K562 (cell line): ENCODE measurements around the gene RPTOR. TPM values are rescaled to one million over a fixed set of nuclear protein-coding genes. Genes with fewer than 3 reads are reported as not detected.

Source experiments
- ATAC-seq: fragments of 200-7000 bp; cut with Tn5 transposase; 3 replicates; pipeline ENCODE4 v1.9.1; 2020; ENCODE audit warnings: moderate library complexity
- BruUV-seq: library from RNA; stranded (reverse); fragments of 400-500 nt; replicated peaks from 2 replicates; lab custom pipeline; 2021; lab: Mats Ljungman, UMichigan
- CTCF ChIA-PET: fragments of 300-600 bp; formaldehyde crosslinking; extraction: SDS; loops from one replicate; lab custom pipeline; 2021; ENCODE audit warnings: low intra/inter-chr PET ratio; lab: Yijun Ruan, JAX
- POLR2A ChIA-PET: fragments of 300-600, 350-650 bp; sonication (Branson Sonifier 250); formaldehyde crosslinking; extraction: SDS; loops from one replicate; lab custom pipeline; 2021; ENCODE audit warnings: antibody characterized with exemption, inconsistent platforms; lab: Yijun Ruan, JAX
- DNase-seq, 4 experiments: peaks; one replicate each; pipeline versions ENCODE4 v3.0.0 to v3.0.0-alpha.2; 2011 to 2018; ENCODE audit warnings: low spot score in 3 of 4, mixed read lengths in 3 of 4; ENCODE audit errors: extremely low read depth in 1 of 4
- FAIRE-seq: peaks from 2 replicates; lab custom pipeline; 2011; peaks lifted over from hg19 to GRCh38; lab: Jason Lieb, UNC
- H2AFZ ChIP-seq: 2 replicates; pipeline ENCODE4 v1.6.0; 2011; ENCODE audit warnings: low read depth, low read length, control low read depth, inconsistent platforms
- H3K27ac ChIP-seq: fragments of 200-600 bp; 3 replicates; pipeline ENCODE4 v1.8.0; 2011; ENCODE audit warnings: low read depth, mild to moderate bottlenecking, control low read depth, inconsistent platforms, low read length, moderate library complexity, mixed read lengths; ENCODE audit errors: extremely low read depth
- H3K27me3 ChIP-seq, 2 experiments: fragments of 300-600 bp in 1 of 2; 2 replicates in 1 of 2; 3 replicates in 1 of 2; pipeline versions ENCODE4 v1.6.0 to v1.8.0; 2011; ENCODE audit warnings: inconsistent platforms in 2 of 2, low read length in 2 of 2, mild to moderate bottlenecking in 1 of 2, mixed read lengths in 1 of 2, moderate library complexity in 1 of 2; ENCODE audit not compliant: control insufficient read depth in 2 of 2, insufficient read depth in 2 of 2
- H3K36me3 ChIP-seq: fragments of 300-600 bp; 3 replicates; pipeline ENCODE4 v1.8.0; 2011; ENCODE audit warnings: mild to moderate bottlenecking, low read length, inconsistent platforms; ENCODE audit not compliant: control insufficient read depth, insufficient read depth
- H3K4me1 ChIP-seq, 2 experiments: fragments of 200-600 bp in 1 of 2; replicated peaks in 1 of 2; 2 replicates in 1 of 2; 3 replicates in 1 of 2; pipeline versions ENCODE4 v1.5.1 to v1.8.0; 2011; ENCODE audit warnings: inconsistent platforms in 2 of 2, low read length in 2 of 2, mild to moderate bottlenecking in 1 of 2, mixed read lengths in 1 of 2, moderate library complexity in 1 of 2; ENCODE audit not compliant: control insufficient read depth in 2 of 2, insufficient read depth in 2 of 2
- H3K4me2 ChIP-seq: 2 replicates; pipeline ENCODE4 v1.6.1; 2011; ENCODE audit warnings: low read length, control low read depth, inconsistent platforms, mixed read lengths; ENCODE audit not compliant: insufficient read depth
- H3K4me3 ChIP-seq: fragments of 200-600 bp; sonication (generic), shearing (Covaris generic); 2 replicates; pipeline ENCODE4 v1.5.1; 2016; ENCODE audit warnings: control low read depth, inconsistent platforms
- H3K79me2 ChIP-seq: fragments of 200-600 bp; 3 replicates; pipeline ENCODE4 v1.8.0; 2011; ENCODE audit warnings: low read length, inconsistent platforms; ENCODE audit not compliant: control insufficient read depth, insufficient read depth
- H3K9ac ChIP-seq, 2 experiments: 2 replicates each; pipeline versions ENCODE4 v1.6.0 to v1.6.1; 2011; ENCODE audit warnings: low read depth in 2 of 2, low read length in 2 of 2, control low read depth in 1 of 2, inconsistent platforms in 1 of 2, mild to moderate bottlenecking in 1 of 2, mixed read lengths in 1 of 2; ENCODE audit not compliant: insufficient read depth in 1 of 2
- H3K9me1 ChIP-seq: one replicate; pipeline ENCODE4 v1.6.0; 2011; ENCODE audit warnings: inconsistent platforms, mild to moderate bottlenecking, low read length, moderate library complexity; ENCODE audit not compliant: control insufficient read depth, insufficient read depth
- H3K9me3 ChIP-seq: replicated peaks from 2 replicates; pipeline ENCODE4 v1.5.1; 2011; ENCODE audit warnings: low read depth, low read length, inconsistent platforms; ENCODE audit not compliant: control insufficient read depth, insufficient read depth
- H4K20me1 ChIP-seq: replicated peaks from 2 replicates; pipeline ENCODE4 v1.6.1; 2011; ENCODE audit warnings: low read length, inconsistent platforms, mixed read lengths; ENCODE audit not compliant: control insufficient read depth, insufficient read depth
- ARHGAP35 ChIP-seq: fragments of 450-650 bp; IDR thresholded peaks from 2 replicates; pipeline ENCODE4 v1.6.1; 2018; ENCODE audit not compliant: partially characterized antibody
- CHD2 ChIP-seq: IDR thresholded peaks from 2 replicates; pipeline ENCODE4 v1.6.1; 2011; ENCODE audit warnings: low read depth, low read length
- ELF2 ChIP-seq: fragments of 250-450 bp; sonication (Bioruptor Pico); IDR thresholded peaks from 2 replicates; pipeline ENCODE4 v1.5.0; 2021; ENCODE audit warnings: mild to moderate bottlenecking
- LCOR ChIP-seq: sonication (generic); formaldehyde crosslinking; IDR thresholded peaks from 2 replicates; pipeline ENCODE4 v1.8.0; 2022; ENCODE audit warnings: mild to moderate bottlenecking, missing genetic modification reagents
- MYC ChIP-seq, 2 experiments: fragments of 250-450 bp in 1 of 2; sonication (Bioruptor Pico) in 1 of 2; IDR thresholded peaks; 2 replicates each; pipeline versions ENCODE4 v1.5.1 to v1.6.1; 2012 to 2021; ENCODE audit warnings: low read depth in 2 of 2, borderline replicate concordance in 1 of 2, improper control_type of control experiment in 1 of 2, low read length in 1 of 2, mild to moderate bottlenecking in 1 of 2, moderate library complexity in 1 of 2
- NONO ChIP-seq, 2 experiments: fragments of 200-400 bp in 1 of 2; fragments of 450-650 bp in 1 of 2; formaldehyde crosslinking in 1 of 2; IDR thresholded peaks; 2 replicates each; pipeline ENCODE4 v1.6.1; 2017; ENCODE audit warnings: low read depth in 2 of 2, mild to moderate bottlenecking in 2 of 2, moderate library complexity in 2 of 2, low read length in 1 of 2
- RBBP5 ChIP-seq: fragments of 200-600 bp; sonication (generic); IDR thresholded peaks from 2 replicates; pipeline ENCODE4 v1.6.1; 2012; ENCODE audit warnings: borderline replicate concordance, mild to moderate bottlenecking, low read length, control low read depth, inconsistent platforms; ENCODE audit not compliant: insufficient read depth, poor library complexity, severe bottlenecking
- RFX7 ChIP-seq: fragments of 250-450 bp; sonication (Bioruptor Pico); IDR thresholded peaks from 2 replicates; pipeline ENCODE4 v1.5.1; 2021; ENCODE audit warnings: mild to moderate bottlenecking
- WGBS: fragments of 100-300 bp; shearing (Covaris generic); methylation state at CpG from one replicate; pipeline ENCODE4 v1.1.6; 2016; ENCODE audit warnings: low coverage, mixed read lengths; ENCODE audit not compliant: insufficient coverage; ENCODE audit errors: missing lambda C conversion rate; 5-methylcytosine and 5-hydroxymethylcytosine counted together
- in situ Hi-C: fragments of 300-500 bp; cut with MboI; formaldehyde crosslinking; loops from 4 replicates; pipeline ENCODE4 v1.15.0; 2018; ENCODE audit warnings: inconsistent platforms, mixed read lengths
- intact Hi-C: fragments of 100-400 bp; cut with micrococcal nuclease; formaldehyde crosslinking; loops from 2 replicates; pipeline ENCODE4 v1.14.2; 2022
- polyA plus RNA-seq, 8 experiments: library from polyadenylated mRNA; depleted of rRNA in 4 of 8; stranded (reverse) in 5 of 8; unstranded in 3 of 8; fragments of >200 nt; fragmentation: Nextera tagmentation in 2 of 8; fragmentation: Illumina TruSeq in 1 of 8; extraction: Ambion mirVana in 2 of 8; extraction: Trizol in 1 of 8; gene quantifications; 2 replicates each; pipeline versions ENCODE4 v1.2.1 to v1.2.3, GENCODE V29; 2011 to 2014; ENCODE audit warnings: inconsistent platforms in 1 of 8, missing spikeins in 1 of 8
- total RNA-seq, 7 experiments: library from RNA; depleted of rRNA in 6 of 7; stranded (reverse); fragments of >200 nt in 6 of 7; fragmentation: Illumina TruSeq in 2 of 7; extraction: Trizol in 2 of 7; gene quantifications; 2 replicates each; pipeline versions ENCODE4 v1.2.1 to v1.2.3, GENCODE V29; 2011 to 2021; ENCODE audit warnings: low replicate concordance in 1 of 7
- TF ChIP-seq, protein P1 (sequence below): fragments of 450-650 bp; IDR thresholded peaks from 2 replicates; pipeline ENCODE4 v1.6.1; 2017; ENCODE audit warnings: antibody characterized with exemption
- TF ChIP-seq, protein P2 (sequence below): fragments of 250-450 bp; sonication (Bioruptor Pico); IDR thresholded peaks from 2 replicates; pipeline ENCODE4 v1.5.0; 2021; ENCODE audit warnings: mild to moderate bottlenecking, borderline replicate concordance
- TF ChIP-seq, protein P3 (sequence below): IDR thresholded peaks from 2 replicates; pipeline ENCODE4 v1.6.1; 2012; ENCODE audit warnings: low read depth, low read length, improper control_type of control experiment, borderline replicate concordance
- TF ChIP-seq, protein P4 (sequence below): fragments of 250-450 bp; sonication (Bioruptor Pico); IDR thresholded peaks from 2 replicates; pipeline ENCODE4 v1.8.0; 2022; ENCODE audit warnings: inconsistent platforms
- TF ChIP-seq, protein P5 (sequence below): fragments of 450-650 bp; IDR thresholded peaks from 2 replicates; pipeline ENCODE4 v1.6.1; 2016

Gene RPTOR
- total and polyA plus RNA-seq, 9 of the 15 experiments (the other 6 are each of a cell fraction or from before 2014, with no cell fraction given) = 0.24 to 54.1 (median 10.2) TPM

DNA sequence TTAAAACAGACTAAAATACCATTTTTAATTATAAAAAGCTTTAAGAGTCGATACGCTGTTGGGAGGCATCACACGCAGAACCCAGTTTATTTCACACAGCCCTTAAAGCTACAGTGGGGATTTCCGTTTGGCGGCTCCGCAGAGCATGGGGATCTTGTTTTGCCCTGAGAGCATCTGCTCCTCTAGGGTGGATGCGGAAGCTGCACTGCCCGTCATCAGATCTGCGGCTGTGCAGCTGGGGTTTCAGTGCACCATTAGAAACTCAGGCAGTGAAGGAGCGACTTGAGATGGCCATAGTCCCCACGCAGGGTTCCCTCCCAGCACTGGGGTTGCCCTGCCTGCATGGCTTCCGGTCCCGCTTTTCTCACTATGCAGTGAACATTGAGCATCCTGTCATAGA lies 384.8 kb downstream of the RPTOR start:
- no peaks in the 10 kb centered on the region for H4K20me1 ChIP-seq
- intact Hi-C loops = no loop called here
- no peak for DNase-seq
- no peak overlapping the region for H3K4me3 ChIP-seq
- no peak overlapping the region for H3K4me2 ChIP-seq
- H3K9me3 ChIP-seq = no peaks in the 10 kb centered on the region
- TF ChIP-seq ELF2 (CRISPR knock-in tag) = no peak
- no peak for TF ChIP-seq ARHGAP35
- TF ChIP-seq, protein P1, sequence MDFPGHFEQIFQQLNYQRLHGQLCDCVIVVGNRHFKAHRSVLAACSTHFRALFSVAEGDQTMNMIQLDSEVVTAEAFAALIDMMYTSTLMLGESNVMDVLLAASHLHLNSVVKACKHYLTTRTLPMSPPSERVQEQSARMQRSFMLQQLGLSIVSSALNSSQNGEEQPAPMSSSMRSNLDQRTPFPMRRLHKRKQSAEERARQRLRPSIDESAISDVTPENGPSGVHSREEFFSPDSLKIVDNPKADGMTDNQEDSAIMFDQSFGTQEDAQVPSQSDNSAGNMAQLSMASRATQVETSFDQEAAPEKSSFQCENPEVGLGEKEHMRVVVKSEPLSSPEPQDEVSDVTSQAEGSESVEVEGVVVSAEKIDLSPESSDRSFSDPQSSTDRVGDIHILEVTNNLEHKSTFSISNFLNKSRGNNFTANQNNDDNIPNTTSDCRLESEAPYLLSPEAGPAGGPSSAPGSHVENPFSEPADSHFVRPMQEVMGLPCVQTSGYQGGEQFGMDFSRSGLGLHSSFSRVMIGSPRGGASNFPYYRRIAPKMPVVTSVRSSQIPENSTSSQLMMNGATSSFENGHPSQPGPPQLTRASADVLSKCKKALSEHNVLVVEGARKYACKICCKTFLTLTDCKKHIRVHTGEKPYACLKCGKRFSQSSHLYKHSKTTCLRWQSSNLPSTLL = no peak
- TF ChIP-seq LCOR (CRISPR knock-in tag) = no peak
- TF ChIP-seq, protein P2, sequence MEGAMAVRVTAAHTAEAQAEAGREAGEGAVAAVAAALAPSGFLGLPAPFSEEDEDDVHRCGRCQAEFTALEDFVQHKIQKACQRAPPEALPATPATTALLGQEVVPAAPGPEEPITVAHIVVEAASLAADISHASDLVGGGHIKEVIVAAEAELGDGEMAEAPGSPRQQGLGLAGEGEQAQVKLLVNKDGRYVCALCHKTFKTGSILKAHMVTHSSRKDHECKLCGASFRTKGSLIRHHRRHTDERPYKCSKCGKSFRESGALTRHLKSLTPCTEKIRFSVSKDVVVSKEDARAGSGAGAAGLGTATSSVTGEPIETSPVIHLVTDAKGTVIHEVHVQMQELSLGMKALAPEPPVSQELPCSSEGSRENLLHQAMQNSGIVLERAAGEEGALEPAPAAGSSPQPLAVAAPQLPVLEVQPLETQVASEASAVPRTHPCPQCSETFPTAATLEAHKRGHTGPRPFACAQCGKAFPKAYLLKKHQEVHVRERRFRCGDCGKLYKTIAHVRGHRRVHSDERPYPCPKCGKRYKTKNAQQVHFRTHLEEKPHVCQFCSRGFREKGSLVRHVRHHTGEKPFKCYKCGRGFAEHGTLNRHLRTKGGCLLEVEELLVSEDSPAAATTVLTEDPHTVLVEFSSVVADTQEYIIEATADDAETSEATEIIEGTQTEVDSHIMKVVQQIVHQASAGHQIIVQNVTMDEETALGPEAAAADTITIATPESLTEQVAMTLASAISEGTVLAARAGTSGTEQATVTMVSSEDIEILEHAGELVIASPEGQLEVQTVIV (CRISPR knock-in tag) = no peak
- TF ChIP-seq, protein P3, sequence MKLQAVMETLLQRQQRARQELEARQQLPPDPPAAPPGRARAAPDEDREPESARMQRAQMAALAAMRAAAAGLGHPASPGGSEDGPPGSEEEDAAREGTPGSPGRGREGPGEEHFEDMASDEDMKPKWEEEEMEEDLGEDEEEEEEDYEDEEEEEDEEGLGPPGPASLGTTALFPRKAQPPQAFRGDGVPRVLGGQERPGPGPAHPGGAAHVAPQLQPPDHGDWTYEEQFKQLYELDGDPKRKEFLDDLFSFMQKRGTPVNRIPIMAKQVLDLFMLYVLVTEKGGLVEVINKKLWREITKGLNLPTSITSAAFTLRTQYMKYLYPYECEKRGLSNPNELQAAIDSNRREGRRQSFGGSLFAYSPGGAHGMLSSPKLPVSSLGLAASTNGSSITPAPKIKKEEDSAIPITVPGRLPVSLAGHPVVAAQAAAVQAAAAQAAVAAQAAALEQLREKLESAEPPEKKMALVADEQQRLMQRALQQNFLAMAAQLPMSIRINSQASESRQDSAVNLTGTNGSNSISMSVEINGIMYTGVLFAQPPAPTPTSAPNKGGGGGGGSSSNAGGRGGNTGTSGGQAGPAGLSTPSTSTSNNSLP = no peak
- TF ChIP-seq, protein P4, sequence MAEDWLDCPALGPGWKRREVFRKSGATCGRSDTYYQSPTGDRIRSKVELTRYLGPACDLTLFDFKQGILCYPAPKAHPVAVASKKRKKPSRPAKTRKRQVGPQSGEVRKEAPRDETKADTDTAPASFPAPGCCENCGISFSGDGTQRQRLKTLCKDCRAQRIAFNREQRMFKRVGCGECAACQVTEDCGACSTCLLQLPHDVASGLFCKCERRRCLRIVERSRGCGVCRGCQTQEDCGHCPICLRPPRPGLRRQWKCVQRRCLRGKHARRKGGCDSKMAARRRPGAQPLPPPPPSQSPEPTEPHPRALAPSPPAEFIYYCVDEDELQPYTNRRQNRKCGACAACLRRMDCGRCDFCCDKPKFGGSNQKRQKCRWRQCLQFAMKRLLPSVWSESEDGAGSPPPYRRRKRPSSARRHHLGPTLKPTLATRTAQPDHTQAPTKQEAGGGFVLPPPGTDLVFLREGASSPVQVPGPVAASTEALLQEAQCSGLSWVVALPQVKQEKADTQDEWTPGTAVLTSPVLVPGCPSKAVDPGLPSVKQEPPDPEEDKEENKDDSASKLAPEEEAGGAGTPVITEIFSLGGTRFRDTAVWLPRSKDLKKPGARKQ (CRISPR knock-in tag) = no peak
- TF ChIP-seq RBBP5 = no peak
- TF ChIP-seq, protein P5, sequence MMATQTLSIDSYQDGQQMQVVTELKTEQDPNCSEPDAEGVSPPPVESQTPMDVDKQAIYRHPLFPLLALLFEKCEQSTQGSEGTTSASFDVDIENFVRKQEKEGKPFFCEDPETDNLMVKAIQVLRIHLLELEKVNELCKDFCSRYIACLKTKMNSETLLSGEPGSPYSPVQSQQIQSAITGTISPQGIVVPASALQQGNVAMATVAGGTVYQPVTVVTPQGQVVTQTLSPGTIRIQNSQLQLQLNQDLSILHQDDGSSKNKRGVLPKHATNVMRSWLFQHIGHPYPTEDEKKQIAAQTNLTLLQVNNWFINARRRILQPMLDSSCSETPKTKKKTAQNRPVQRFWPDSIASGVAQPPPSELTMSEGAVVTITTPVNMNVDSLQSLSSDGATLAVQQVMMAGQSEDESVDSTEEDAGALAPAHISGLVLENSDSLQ = no peak
- no peak for TF ChIP-seq RFX7 (CRISPR knock-in tag)
- no peak for TF ChIP-seq NONO (IDR thresholded peaks at IDR 0.05; ENCODE audit: low read depth in 2 of 2, low read length in 1 of 2)
- TF ChIP-seq CHD2 = no peak
- no peak for TF ChIP-seq MYC (IDR thresholded peaks at IDR 0.05; ENCODE audit: low read depth, low read length)
- TF ChIP-seq MYC (CRISPR knock-in tag; IDR thresholded peaks at IDR 0.05; ENCODE audit: borderline replicate concordance, low read depth) = no peak
- peaks cover 33% of the 10 kb centered on the region; the same call in 2 of the 3 replicates for H3K36me3 ChIP-seq
- in situ Hi-C loops = no loop called here
- no peak overlapping the region for H3K27ac ChIP-seq
- no peaks in the 10 kb centered on the region for H3K27me3 ChIP-seq
- H3K9me1 ChIP-seq = no peaks in the 10 kb centered on the region
- no peak overlapping the region for H3K9ac ChIP-seq
- no peaks in the 10 kb centered on the region for H3K79me2 ChIP-seq
- no peaks in the 10 kb centered on the region for H3K4me1 ChIP-seq
- ChIA-PET CTCF (no interaction called here), POLR2A (no interaction called here)
- FAIRE-seq = no peak
- ATAC-seq = no peak
- BruUV-seq = no TSS peak
- WGBS = 92% methylated on average over 11 of the region's 13 CpGs
- no peak overlapping the region for H2AFZ ChIP-seq
